PC-3 (cell line): ENCODE data around the gene TARS3. TPM values are rescaled to one million over a fixed set of nuclear protein-coding genes. Genes with fewer than 3 reads are reported as not detected.

Experiments used
- ATAC-seq: fragments of 200-7000 bp; cut with Tn5 transposase; 2 replicates; pipeline ENCODE4 v1.9.1; 2020; ENCODE audit warnings: mild to moderate bottlenecking, moderate library complexity
- BruUV-seq: library from RNA; stranded (reverse); fragments of 400-500 nt; replicated peaks from 2 replicates; lab custom pipeline; 2021; lab: Mats Ljungman, UMichigan
- CTCF ChIA-PET: fragments of 300-600 bp; sonication (Branson Sonifier 250); formaldehyde crosslinking; loops from one replicate; lab custom pipeline; 2022; ENCODE audit warnings: antibody characterized with exemption; lab: Charles Lee
- POLR2A ChIA-PET: fragments of 300-600 bp; sonication (Branson Sonifier 250); formaldehyde crosslinking; loops from one replicate; lab custom pipeline; 2022; ENCODE audit warnings: antibody characterized with exemption; ENCODE audit not compliant: unreplicated experiment; lab: Charles Lee
- DNase-seq: peaks from one replicate; pipeline ENCODE4 v3.0.0-alpha.2; 2015
- H2AFZ ChIP-seq: fragments of 300-600 bp; sonication (generic); 2 replicates; pipeline ENCODE4 v1.6.0; 2016; ENCODE audit warnings: antibody characterized with exemption, low read length
- H3F3A ChIP-seq: fragments of 300-600 bp; sonication (generic); one replicate; pipeline ENCODE4 v1.6.0; 2017; ENCODE audit warnings: antibody characterized with exemption, low read length, control low read depth, mild to moderate bottlenecking; ENCODE audit not compliant: unreplicated experiment
- H3K27ac ChIP-seq: fragments of 300-600 bp; sonication (generic); 2 replicates; pipeline ENCODE4 v1.5.1; 2016; ENCODE audit warnings: mild to moderate bottlenecking, low read length
- H3K27me3 ChIP-seq: fragments of 300-600 bp; sonication (generic); 2 replicates; pipeline ENCODE4 v1.6.1; 2016; ENCODE audit warnings: low read length, mixed read lengths
- H3K36me3 ChIP-seq: fragments of 300-600 bp; sonication (generic); 2 replicates; pipeline ENCODE4 v1.6.1; 2016; ENCODE audit warnings: low read depth, mixed run types, low read length, mixed read lengths
- H3K4me1 ChIP-seq: fragments of 300-600 bp; sonication (generic); 2 replicates; pipeline ENCODE4 v1.5.1; 2016; ENCODE audit warnings: low read length; ENCODE audit not compliant: insufficient read depth
- H3K4me2 ChIP-seq: fragments of 300-600 bp; sonication (generic); 2 replicates; pipeline ENCODE4 v1.6.0; 2016; ENCODE audit warnings: low read length
- H3K4me3 ChIP-seq: fragments of 300-600 bp; sonication (generic); 2 replicates; pipeline ENCODE4 v1.5.1; 2016; ENCODE audit warnings: mild to moderate bottlenecking, low read length, mixed read lengths
- H3K79me2 ChIP-seq: fragments of 300-600 bp; sonication (generic); 2 replicates; pipeline ENCODE4 v1.6.1; 2017; ENCODE audit warnings: low read length, mixed read lengths
- H3K9ac ChIP-seq: fragments of 300-600 bp; sonication (generic); 2 replicates; pipeline ENCODE4 v1.6.0; 2016; ENCODE audit warnings: mild to moderate bottlenecking, low read length
- H3K9me2 ChIP-seq: fragments of 300-600 bp; sonication (generic); replicated peaks from 2 replicates; pipeline ENCODE4 v1.6.1; 2016; ENCODE audit warnings: mixed run types, low read length, mixed read lengths
- H3K9me3 ChIP-seq: fragments of 300-600 bp; sonication (generic); 2 replicates; pipeline ENCODE4 v1.6.1; 2016; ENCODE audit warnings: low read length, mixed read lengths
- H4K20me1 ChIP-seq: fragments of 300-600 bp; sonication (generic); 2 replicates; pipeline ENCODE4 v1.6.1; 2016; ENCODE audit warnings: low read length, mixed read lengths
- EZH2 ChIP-seq: fragments of 300-600 bp; sonication (generic); IDR thresholded peaks from one replicate; pipeline ENCODE4 v1.6.1; 2017; ENCODE audit warnings: antibody characterized with exemption, mild to moderate bottlenecking, low read length; ENCODE audit not compliant: unreplicated experiment
- EZH2phosphoT487 ChIP-seq: fragments of 300-600 bp; sonication (generic); IDR thresholded peaks from 2 replicates; pipeline ENCODE4 v1.6.1; 2018; ENCODE audit warnings: mild to moderate bottlenecking, antibody characterized with exemption, low read length, borderline replicate concordance
- intact Hi-C: fragments of 100-400 bp; cut with micrococcal nuclease; formaldehyde crosslinking; loops from 2 replicates; pipeline ENCODE4 v1.9.0; 2023
- total RNA-seq: library from RNA; depleted of rRNA; stranded (reverse); fragments of >200 nt; gene quantifications from 2 replicates; pipeline ENCODE4 v1.2.3, GENCODE V29; 2014
- TF ChIP-seq, protein P1 (sequence below): fragments of 300-600 bp; sonication (generic); conservative IDR thresholded peaks from 2 replicates; pipeline ENCODE4 v1.5.1; 2017; ENCODE audit warnings: antibody characterized with exemption, low read depth, mild to moderate bottlenecking, low read length

Gene TARS3
- total RNA-seq, 1 experiment from 2014 or later: 5.4 TPM

DNA sequence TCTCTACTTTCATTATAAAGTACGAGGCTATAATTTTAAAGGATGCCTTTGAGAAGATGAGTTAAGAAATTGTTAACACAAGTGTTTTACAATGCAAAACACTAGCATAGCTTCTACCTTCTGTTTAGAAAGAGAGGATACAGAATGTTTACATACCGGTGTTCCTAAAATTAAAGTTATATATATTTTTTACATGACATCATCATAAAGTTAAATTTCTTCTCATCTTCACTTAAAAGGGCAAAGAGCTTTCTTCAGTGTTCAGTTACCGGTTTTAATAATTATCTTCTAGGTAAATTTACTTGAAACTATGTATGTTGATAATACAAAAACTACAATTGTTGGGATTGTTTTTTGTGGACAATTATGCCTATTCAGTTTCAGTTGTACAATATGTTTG lies 39.4 kb downstream of the TARS3 start:
- no peak for DNase-seq
- H4K20me1 ChIP-seq: no peaks in the 10 kb centered on the region
- no peak overlapping the region for H2AFZ ChIP-seq
- H3K9me3 ChIP-seq: no peaks in the 10 kb centered on the region
- TF ChIP-seq, protein P1, sequence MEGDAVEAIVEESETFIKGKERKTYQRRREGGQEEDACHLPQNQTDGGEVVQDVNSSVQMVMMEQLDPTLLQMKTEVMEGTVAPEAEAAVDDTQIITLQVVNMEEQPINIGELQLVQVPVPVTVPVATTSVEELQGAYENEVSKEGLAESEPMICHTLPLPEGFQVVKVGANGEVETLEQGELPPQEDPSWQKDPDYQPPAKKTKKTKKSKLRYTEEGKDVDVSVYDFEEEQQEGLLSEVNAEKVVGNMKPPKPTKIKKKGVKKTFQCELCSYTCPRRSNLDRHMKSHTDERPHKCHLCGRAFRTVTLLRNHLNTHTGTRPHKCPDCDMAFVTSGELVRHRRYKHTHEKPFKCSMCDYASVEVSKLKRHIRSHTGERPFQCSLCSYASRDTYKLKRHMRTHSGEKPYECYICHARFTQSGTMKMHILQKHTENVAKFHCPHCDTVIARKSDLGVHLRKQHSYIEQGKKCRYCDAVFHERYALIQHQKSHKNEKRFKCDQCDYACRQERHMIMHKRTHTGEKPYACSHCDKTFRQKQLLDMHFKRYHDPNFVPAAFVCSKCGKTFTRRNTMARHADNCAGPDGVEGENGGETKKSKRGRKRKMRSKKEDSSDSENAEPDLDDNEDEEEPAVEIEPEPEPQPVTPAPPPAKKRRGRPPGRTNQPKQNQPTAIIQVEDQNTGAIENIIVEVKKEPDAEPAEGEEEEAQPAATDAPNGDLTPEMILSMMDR: no peak
- no peak for TF ChIP-seq EZH2phosphoT487
- no peak for TF ChIP-seq EZH2
- no peaks in the 10 kb centered on the region for H3K27me3 ChIP-seq
- BruUV-seq: no TSS peak
- no peak for ATAC-seq
- no peaks in the 10 kb centered on the region for H3K9me2 ChIP-seq
- no peaks in the 10 kb centered on the region for H3F3A ChIP-seq
- no peaks in the 10 kb centered on the region for H3K79me2 ChIP-seq
- POLR2A ChIA-PET: no interaction called here
- no peaks in the 10 kb centered on the region for H3K36me3 ChIP-seq
- CTCF ChIA-PET: no interaction called here
- H3K4me1 ChIP-seq: peaks cover 11% of the 10 kb centered on the region
- 0 out of 2 replicates have a peak overlapping the region, but pooled peaks have one; percentile 7 for H3K27ac ChIP-seq
- H3K9ac ChIP-seq: no peak overlapping the region
- H3K4me2 ChIP-seq: peak overlapping the region; percentile 29; the same call in 1 of the 2 replicates
- no peak overlapping the region for H3K4me3 ChIP-seq
- intact Hi-C loops: loop anchor here (5.0 kb wide), 1 partner anchor 37 kb away; the partner anchor contains the start of gene TARS3

DNA sequence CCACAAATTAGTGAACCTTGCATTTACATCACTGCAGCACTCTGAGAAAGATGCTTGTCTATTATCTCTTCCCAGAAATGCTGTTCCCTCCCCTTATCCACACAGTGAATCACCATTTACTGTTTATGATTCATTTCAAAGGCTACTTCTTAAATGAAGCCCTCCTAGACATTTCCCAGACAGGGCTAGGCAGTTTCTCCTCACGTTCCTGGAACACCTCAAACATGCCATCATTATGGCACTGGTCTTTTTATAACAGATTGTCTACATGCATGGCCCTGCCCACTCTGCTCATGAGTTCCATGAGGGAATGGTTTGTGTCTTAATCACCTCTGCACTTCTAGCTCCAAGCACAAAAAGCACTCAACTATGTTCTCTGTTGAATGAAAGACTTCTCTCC lies 39.9 kb downstream of the TARS3 start:
- Histone ChIP-seq H3K79me2 (no peaks in the 10 kb centered on the region), H3K36me3 (no peaks in the 10 kb centered on the region), H2AFZ (no peak overlapping the region), H3K9ac (no peak overlapping the region), H3F3A (no peaks in the 10 kb centered on the region), H3K4me2 (peak overlapping the region; percentile 29; the same call in 1 of the 2 replicates), H3K9me3 (no peaks in the 10 kb centered on the region), H3K27me3 (no peaks in the 10 kb centered on the region), H4K20me1 (no peaks in the 10 kb centered on the region), H3K27ac (0 out of 2 replicates have a peak overlapping the region, but pooled peaks have one; percentile 7), H3K4me3 (no peak overlapping the region), H3K9me2 (no peaks in the 10 kb centered on the region), H3K4me1 (peaks cover 11% of the 10 kb centered on the region)
- intact Hi-C loops: loop anchor here (5.0 kb wide), 1 partner anchor 38 kb away; the partner anchor contains the start of gene TARS3
- peak; percentile 80 for DNase-seq
- peak; percentile 98 for ATAC-seq
- ChIA-PET POLR2A (no interaction called here), CTCF (no interaction called here)
- TF ChIP-seq EZH2phosphoT487 (no peak), EZH2 (no peak)
- TF ChIP-seq, protein P1: no peak
- BruUV-seq: no TSS peak

DNA sequence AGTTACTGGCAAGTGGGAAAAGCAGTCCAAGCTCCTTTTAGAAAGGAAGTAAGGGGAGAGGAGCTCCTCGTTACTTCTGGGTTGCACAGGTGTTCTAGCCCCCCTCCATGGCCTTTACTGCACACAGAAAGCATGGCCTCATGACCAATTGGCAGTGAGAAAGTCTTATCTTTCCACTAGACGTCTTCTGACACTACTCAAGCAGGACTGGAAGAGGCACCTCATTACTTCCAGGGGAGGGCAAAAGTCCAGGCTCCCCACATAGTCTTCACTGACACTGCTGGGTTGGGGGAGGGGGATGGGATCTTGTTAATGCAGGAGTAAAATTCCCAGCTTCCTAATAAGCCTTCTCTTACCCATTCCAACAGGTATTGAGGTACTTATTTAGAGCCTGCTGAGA lies 44.5 kb downstream of the TARS3 start:
- Histone ChIP-seq H4K20me1 (no peaks in the 10 kb centered on the region), H2AFZ (no peak overlapping the region), H3K9me2 (no peaks in the 10 kb centered on the region), H3K9me3 (no peaks in the 10 kb centered on the region), H3K27me3 (no peaks in the 10 kb centered on the region), H3K4me1 (peaks cover 24% of the 10 kb centered on the region), H3K27ac (no peak overlapping the region), H3F3A (no peaks in the 10 kb centered on the region), H3K79me2 (no peaks in the 10 kb centered on the region), H3K4me3 (no peak overlapping the region), H3K36me3 (no peaks in the 10 kb centered on the region), H3K9ac (no peak overlapping the region), H3K4me2 (no peak overlapping the region)
- no peak for ATAC-seq
- intact Hi-C loops: loop anchor here (5.0 kb wide), 1 partner anchor 42 kb away; the partner anchor contains the start of gene TARS3
- CTCF ChIA-PET: no interaction called here
- POLR2A ChIA-PET: no interaction called here
- TF ChIP-seq, protein P1: no peak
- TF ChIP-seq EZH2: no peak
- no peak for TF ChIP-seq EZH2phosphoT487
- BruUV-seq: no TSS peak
- DNase-seq: no peak
